ENCODE measurements around the gene MTFR2.

MTFR2 gene

DNA sequence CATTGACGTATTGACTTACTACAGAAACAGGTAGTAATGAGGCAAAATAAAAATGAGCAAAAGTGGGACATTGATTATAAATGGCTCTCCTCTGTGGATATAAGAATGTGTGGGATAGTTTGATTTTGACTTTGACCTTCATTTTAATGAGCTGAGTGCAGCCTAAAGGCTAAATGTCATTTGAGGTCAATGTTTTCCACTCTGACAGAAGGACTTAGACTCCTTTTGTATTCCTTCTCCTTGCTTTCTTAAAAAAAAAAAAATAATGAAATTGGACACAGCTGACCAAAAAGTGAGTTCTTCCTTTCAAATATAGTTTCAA, 68.6 kb downstream of the MTFR2 start:
- H3K27me3 Mint-ChIP-seq: no peaks in the 10 kb centered on the region

More for the DNA sequence above, 68.6 kb downstream of the MTFR2 start:
- Mint-ChIP-seq H3K36me3 (peaks cover 3% of the 10 kb centered on the region), H3K4me1 (ENCODE audit: low read depth) (no peaks in the 10 kb centered on the region), H3K9me3 (ENCODE audit: low read depth) (no peaks in the 10 kb centered on the region), H3K4me3 (no peak overlapping the region), H3K27ac (no peak overlapping the region)

Measured in activated naive CD8-positive, alpha-beta T cell (primary cell).